GM21619 (cell line): Measurements from ENCODE around the gene EMC9.
"Not testable (repeated sequence)": the region's sequence is repeated elsewhere in the genome, so short reads cannot be mapped to it uniquely, and the experiment has no call there.

ENCODE experiments used
- ATAC-seq: cut with Tn5 transposase; IDR thresholded peaks from one replicate; pipeline ENCODE4 v1.9.1; 2021; ENCODE audit not compliant: unreplicated experiment

EMC9 gene

GRCh38 chr14:24110523-24110922 lies 30.9 kb downstream of the EMC9 start:
- ATAC-seq: no peak

DNA sequence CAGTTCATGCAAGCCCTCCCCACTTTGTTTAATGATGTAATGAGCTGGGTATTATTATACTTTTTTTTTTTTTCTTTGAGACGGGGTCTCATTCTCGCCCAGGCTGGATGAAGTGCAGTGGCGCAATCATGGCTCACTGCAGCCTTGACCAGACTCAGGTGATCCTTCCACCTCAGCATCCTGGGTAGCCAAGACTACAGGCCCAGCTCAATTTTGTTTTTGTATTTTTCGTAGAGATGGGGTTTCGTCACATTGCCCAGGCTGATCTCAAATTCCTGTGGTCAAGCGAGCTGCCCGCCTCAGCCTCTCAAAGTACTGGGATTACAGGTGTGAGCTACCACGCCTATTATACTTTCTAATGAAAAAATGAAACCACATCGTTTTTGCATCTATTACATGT lies 31.3 kb downstream of the EMC9 start:
- ATAC-seq: no peak

DNA sequence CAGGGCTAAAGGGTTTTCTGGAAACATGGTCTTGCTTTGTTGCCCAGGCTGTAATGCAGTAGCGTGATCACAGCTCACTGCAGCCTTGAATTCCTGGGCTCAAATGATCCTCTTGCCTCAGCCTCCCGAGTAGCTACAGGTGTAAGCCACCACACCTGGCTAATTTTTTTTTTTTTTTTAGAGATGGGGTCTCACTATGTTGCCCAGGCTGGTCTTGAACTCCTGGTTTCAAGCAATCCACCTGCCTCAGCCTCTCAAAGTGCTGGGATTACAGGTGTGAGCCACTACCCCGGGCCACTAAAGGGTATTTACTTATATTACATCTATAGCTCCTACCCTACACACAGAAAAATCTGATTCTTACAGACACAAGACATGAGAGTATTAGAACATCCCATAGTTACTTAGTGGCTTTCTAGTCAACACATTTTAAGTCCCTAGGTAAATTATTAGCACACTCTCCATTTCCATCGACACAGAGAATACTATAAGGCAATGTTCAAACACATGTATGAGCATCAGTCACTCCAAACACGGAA lies 33.0 kb downstream of the EMC9 start:
- ATAC-seq: no peak

- ATAC-seq: no peak
Measured at GRCh38 chr14:24106672-24107271, 34.6 kb downstream of the EMC9 start.

GRCh38 chr14:24105609-24106239 lies 35.7 kb downstream of the EMC9 start:
- not testable (repeated sequence) for ATAC-seq

GRCh38 chr14:24103451-24103850 lies 37.9 kb downstream of the EMC9 start:
- no peak for ATAC-seq

DNA sequence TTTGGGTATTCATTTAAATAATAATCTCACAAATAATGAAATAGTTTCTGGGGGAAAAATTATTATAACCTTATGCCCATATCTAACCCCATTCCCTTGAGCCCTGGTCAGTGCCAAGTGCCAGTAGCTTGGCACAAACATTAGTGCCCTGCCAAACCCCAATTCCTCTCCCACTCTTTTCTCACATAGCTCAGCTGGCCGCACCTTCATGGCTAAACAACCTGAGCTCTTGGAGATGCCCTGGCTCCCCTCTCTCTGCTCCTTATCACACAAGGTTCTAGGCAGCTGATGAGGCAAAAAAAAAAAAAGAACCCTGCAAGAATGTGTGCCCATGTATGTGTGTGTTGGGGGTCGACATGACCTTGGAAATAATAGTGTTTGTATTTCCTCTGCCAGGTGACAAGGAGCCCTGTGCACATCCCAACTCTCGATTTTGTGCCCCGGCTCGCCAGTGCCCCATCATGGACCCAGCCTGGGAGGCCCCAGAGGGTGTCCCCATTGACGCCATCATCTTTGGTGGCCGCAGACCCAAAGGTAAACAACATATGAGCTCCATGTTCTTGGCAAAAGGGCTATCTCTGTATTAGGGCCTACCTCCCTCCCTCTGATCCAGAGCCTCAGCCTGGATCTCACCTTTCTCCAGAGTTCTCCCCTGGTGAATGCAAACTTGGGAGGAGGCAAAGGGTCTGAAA lies 38.9 kb downstream of the EMC9 start:
- ATAC-seq: no peak

GRCh38 chr14:24100982-24101494 lies 40.4 kb downstream of the EMC9 start:
- no peak for ATAC-seq

DNA sequence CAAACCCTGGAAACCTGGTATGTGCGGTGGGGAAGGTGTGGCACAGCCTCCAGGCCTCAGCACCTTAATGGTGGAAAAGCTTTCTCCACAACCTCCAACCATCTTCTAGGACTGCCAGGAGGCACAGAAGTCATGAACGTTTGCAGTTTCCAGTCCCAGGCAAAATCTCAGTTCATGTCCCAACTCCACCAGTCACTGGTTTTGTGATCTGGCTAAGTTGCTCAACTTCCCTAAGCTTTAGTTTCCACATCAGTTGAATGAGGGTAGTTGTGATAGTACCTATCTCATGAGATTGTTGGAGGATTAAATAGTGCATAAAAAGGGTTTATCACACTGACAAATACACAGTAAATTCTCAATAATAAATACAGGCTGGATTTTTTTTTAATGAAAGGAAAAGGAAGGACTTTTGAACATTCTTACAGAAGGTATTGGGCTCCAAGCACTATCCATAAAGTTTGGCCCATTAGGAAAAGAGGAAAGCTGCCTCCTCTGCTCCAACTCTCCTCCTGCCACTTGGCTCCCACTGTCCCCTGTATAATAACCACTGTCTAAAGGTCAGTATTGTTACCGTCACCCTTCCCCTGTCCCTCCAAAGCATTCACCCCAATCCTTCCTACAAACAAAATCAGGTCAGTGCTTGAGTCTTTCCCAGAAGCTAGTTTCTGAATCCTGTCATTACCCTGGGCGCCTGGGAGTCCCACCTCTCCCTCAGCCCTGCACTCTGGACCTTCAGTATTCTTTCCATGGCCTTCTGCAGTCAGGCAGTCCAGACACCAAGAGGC lies 41.0 kb downstream of the EMC9 start:
- no peak for ATAC-seq

DNA sequence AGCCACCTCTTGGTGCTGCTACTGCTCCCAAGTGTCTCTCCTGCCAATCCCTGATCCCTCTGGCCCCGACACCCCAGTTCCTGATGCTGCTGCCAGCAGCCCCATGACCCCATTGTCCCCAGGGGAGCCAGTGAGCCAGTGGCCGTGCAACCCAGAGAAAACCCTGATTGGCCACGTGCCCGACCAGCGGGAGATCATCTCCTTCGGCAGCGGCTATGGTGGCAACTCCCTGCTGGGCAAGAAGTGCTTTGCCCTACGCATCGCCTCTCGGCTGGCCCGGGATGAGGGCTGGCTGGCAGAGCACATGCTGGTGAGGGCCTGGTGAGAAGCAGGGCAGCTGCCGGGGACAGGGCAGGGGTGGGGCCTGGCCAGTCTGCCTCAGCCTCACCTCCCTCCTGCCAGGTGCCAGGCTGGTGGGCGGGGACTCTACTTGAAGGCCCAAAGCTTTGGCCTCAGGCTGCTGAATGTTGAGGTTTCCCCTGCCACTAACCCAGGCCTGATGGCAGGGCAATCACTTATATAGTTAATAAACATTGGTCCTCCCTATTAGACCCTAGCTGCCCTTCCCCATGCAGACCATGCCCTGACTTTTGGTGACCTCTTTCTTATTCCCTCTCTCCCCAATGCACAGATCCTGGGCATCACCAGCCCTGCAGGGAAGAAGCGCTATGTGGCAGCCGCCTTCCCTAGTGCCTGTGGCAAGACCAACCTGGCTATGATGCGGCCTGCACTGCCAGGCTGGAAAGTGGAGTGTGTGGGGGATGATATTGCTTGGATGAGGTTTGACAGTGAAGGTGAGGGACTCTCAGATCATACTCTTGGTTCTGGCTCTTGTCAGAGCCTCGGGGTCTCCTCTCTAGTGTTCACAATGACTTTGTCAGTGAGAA lies 42.2 kb downstream of the EMC9 start:
- ATAC-seq: no peak

DNA sequence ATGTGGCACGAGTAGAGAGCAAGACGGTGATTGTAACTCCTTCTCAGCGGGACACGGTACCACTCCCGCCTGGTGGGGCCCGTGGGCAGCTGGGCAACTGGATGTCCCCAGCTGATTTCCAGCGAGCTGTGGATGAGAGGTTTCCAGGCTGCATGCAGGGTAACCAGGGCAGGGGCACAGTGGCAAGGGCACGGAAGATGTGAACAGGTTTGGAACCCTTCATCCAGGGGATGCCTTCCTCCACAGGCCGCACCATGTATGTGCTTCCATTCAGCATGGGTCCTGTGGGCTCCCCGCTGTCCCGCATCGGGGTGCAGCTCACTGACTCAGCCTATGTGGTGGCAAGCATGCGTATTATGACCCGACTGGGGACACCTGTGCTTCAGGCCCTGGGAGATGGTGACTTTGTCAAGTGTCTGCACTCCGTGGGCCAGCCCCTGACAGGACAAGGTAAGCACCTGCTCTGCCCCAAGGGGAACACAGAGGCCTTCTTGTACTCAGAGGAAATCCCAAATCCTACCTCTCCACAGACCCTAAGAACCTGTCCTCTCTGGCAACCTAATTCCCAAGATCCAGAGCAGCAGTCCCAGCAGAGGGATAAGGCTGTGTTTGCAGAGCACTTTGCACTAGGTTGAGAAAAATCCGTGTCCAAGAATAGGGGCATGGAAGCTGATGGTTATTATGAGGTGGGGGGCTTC lies 43.0 kb downstream of the EMC9 start:
- ATAC-seq: no peak

GRCh38 chr14:24096545-24097181 lies 44.7 kb downstream of the EMC9 start:
- no peak for ATAC-seq

GRCh38 chr14:24095271-24096068 lies 45.9 kb downstream of the EMC9 start:
- peak; percentile 55 for ATAC-seq

- ATAC-seq: no peak
Measured at GRCh38 chr14:24094841-24095270, 46.5 kb downstream of the EMC9 start.

- peak; percentile 48 for ATAC-seq
Measured at GRCh38 chr14:24093901-24094840, 47.2 kb downstream of the EMC9 start, which contains the start of gene PCK2. Gene PCK2 (plus strand): TSS chr14:24094311. CDS start chr14:24094406, 95 bp downstream.

DNA sequence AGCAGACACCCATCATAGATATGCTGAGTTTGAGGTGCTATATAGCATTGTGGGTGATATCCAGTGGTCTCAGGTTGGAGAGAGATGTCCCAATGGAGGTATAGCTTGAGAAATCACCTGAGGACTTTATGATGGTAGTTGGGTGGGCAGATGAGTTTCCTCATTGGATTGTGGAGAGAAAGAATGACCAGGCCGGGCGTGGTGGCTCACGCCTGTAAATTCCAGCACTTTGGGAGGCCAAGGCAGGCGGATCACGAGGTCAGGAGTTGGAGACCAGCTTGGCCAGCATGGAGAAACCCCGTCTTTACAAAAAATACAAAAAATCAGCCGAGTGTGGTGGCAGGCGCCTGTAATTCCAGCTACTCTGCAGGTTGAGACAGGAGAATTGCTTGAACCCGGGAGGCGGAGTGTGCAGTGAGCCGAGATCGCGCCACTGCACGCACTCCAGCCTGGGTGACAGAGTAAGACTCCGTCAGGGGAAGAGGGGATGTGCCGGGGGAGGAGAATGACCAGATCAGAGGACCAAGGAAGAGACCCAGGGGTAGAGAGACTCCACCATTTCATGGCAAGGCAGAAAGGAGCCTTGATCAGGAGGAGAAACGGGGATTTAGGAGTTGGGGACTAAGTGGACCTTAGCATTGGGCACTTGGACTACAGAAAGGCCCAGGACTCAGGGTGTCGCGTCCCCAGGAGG lies 48.0 kb downstream of the EMC9 start:
- no peak for ATAC-seq
